ENCODE results near the gene ZPR1. TPM values are rescaled to one million over a fixed set of nuclear protein-coding genes. Genes with fewer than 3 reads are reported as not detected.

The ZPR1 gene, protein sequence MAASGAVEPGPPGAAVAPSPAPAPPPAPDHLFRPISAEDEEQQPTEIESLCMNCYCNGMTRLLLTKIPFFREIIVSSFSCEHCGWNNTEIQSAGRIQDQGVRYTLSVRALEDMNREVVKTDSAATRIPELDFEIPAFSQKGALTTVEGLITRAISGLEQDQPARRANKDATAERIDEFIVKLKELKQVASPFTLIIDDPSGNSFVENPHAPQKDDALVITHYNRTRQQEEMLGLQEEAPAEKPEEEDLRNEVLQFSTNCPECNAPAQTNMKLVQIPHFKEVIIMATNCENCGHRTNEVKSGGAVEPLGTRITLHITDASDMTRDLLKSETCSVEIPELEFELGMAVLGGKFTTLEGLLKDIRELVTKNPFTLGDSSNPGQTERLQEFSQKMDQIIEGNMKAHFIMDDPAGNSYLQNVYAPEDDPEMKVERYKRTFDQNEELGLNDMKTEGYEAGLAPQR
- total RNA-seq, result 19.5 and 31.5 TPM in 2 replicates

DNA sequence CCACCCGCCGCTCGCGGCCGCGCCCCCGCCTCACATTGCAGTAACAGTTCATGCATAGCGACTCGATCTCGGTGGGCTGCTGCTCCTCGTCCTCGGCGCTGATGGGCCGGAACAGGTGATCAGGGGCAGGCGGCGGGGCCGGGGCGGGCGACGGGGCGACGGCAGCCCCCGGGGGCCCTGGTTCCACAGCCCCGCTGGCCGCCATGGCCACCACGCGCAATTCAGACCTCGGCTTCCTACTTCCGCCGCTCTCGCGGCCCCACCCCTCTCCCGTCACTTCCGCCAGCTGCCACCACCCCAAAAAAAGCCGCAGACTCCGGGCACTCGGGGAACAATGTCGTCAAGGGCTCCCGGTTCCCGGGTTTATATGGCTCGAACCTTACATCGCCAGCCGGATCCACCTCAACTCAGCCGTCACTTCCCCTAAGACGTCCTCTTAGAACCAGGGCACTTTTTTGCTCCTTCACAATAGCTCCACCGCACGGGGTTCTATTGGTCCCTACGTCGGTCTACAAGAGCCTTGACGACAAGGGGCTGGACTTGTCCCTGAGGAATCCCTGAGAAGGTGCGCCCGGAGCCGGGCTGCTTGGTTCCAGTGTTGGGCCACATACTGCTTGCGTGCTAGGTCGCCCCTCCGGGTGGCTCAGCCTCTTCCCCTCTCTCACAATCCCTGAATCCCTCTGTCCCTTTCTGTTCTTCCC lies at the start of gene ZPR1:
ZPR1 (minus strand) TSS at position 238 of the 701 bp plus-strand sequence; CDS start at position 205, 33 bp downstream.

GRCh38 chr11:116829525-116830183 lies 41.8 kb upstream of the ZPR1 start, which contains the start of gene APOC3:
Gene APOC3, plus strand, starts transcription at chr11:116829907. Its CDS starts 676 bp downstream, at chr11:116830583.

GRCh38 chr11:116823031-116823843 lies 35.4 kb upstream of the ZPR1 start, which contains the start of gene APOA4:
Gene APOA4, minus strand, starts transcription at chr11:116823304. Its CDS starts 113 bp downstream, at chr11:116823191.

GRCh38 chr11:116791813-116792143 lies 4.0 kb upstream of the ZPR1 start, which contains the start of gene APOA5:
Gene APOA5, minus strand, starts transcription at chr11:116791879. Its CDS starts 19 bp downstream, at chr11:116791860.

GRCh38 chr11:116772443-116773202 lies 15.2 kb downstream of the ZPR1 start, which contains the start of gene BUD13:
Gene BUD13, minus strand, starts transcription at chr11:116772987. Its CDS starts 23 bp downstream, at chr11:116772964.

Other genes starting within 250 kb of the ZPR1 start
- 12.1 and 13.5 TPM in 2 replicates for gene BUD13, start 15.0 kb downstream of the ZPR1 start, total RNA-seq
- gene APOA5, start 3.9 kb upstream of the ZPR1 start, total RNA-seq, result not detected in 2 replicates
- gene APOA4, start 35.3 kb upstream of the ZPR1 start, total RNA-seq, result not detected in 2 replicates
- not detected in 2 replicates for gene APOC3, start 41.9 kb upstream of the ZPR1 start, total RNA-seq
- not detected in 2 replicates for gene APOA1, start 49.6 kb upstream of the ZPR1 start, total RNA-seq